HEK293 (cell line): Measurements from ENCODE around the gene CDC37L1.

Experiments
- KLF1 ChIP-seq: fragments of 450-650 bp; formaldehyde crosslinking; IDR thresholded peaks from 2 replicates; pipeline ENCODE4 v1.5.1; 2016; ENCODE audit warnings: missing biosample characterization, missing genetic modification characterization
- TRIM28 ChIP-seq: IDR thresholded peaks from 2 replicates; pipeline ENCODE4 v1.6.1; 2011; ENCODE audit warnings: low read length, control low read depth, borderline replicate concordance
- YY1 ChIP-seq: fragments of 450-650 bp; formaldehyde crosslinking; IDR thresholded peaks from 2 replicates; pipeline ENCODE4 v1.5.1; 2018; ENCODE audit warnings: missing biosample characterization, missing genetic modification characterization
- ZBTB20 ChIP-seq: fragments of 450-650 bp; formaldehyde crosslinking; IDR thresholded peaks from 2 replicates; pipeline ENCODE4 v1.5.1; 2016; ENCODE audit warnings: missing biosample characterization, missing genetic modification characterization
- ZBTB48 ChIP-seq: fragments of 450-650 bp; formaldehyde crosslinking; IDR thresholded peaks from 2 replicates; pipeline ENCODE4 v1.5.1; 2016; ENCODE audit warnings: missing biosample characterization, missing genetic modification characterization
- ZEB2 ChIP-seq: fragments of 450-650 bp; formaldehyde crosslinking; IDR thresholded peaks from 2 replicates; pipeline ENCODE4 v1.5.1; 2016; ENCODE audit warnings: missing biosample characterization, missing genetic modification characterization
- ZFP3 ChIP-seq: fragments of 450-650 bp; formaldehyde crosslinking; IDR thresholded peaks from 2 replicates; pipeline ENCODE4 v1.5.1; 2016; ENCODE audit warnings: low read depth, missing biosample characterization, missing genetic modification characterization
- ZNF169 ChIP-seq: fragments of 450-650 bp; formaldehyde crosslinking; IDR thresholded peaks from 2 replicates; pipeline ENCODE4 v1.5.1; 2016; ENCODE audit warnings: missing biosample characterization, missing genetic modification characterization
- ZNF184 ChIP-seq: fragments of 450-650 bp; IDR thresholded peaks from 2 replicates; pipeline ENCODE4 v1.5.1; 2018; ENCODE audit warnings: missing biosample characterization, mild to moderate bottlenecking, missing genetic modification characterization
- ZNF19 ChIP-seq: fragments of 450-650 bp; formaldehyde crosslinking; IDR thresholded peaks from 2 replicates; pipeline ENCODE4; 2016; ENCODE audit warnings: missing biosample characterization, missing genetic modification characterization, low read depth
- ZNF202 ChIP-seq: fragments of 450-650 bp; formaldehyde crosslinking; IDR thresholded peaks from 2 replicates; pipeline ENCODE4 v1.5.1; 2016; ENCODE audit warnings: missing biosample characterization, missing genetic modification characterization, borderline replicate concordance
- ZNF221 ChIP-seq: fragments of 450-650 bp; formaldehyde crosslinking; IDR thresholded peaks from 2 replicates; pipeline ENCODE4 v1.5.1; 2017; ENCODE audit warnings: missing biosample characterization, missing genetic modification characterization, borderline replicate concordance
- ZNF354C ChIP-seq: fragments of 450-650 bp; formaldehyde crosslinking; IDR thresholded peaks from 2 replicates; pipeline ENCODE4 v1.5.1; 2016; ENCODE audit warnings: missing biosample characterization, missing genetic modification characterization, low read depth, borderline replicate concordance
- ZNF426 ChIP-seq: fragments of 450-650 bp; formaldehyde crosslinking; IDR thresholded peaks from 2 replicates; pipeline ENCODE4 v1.5.1; 2017; ENCODE audit warnings: missing biosample characterization, missing genetic modification characterization, mild to moderate bottlenecking, inconsistent platforms, moderate library complexity
- ZNF529 ChIP-seq: fragments of 450-650 bp; formaldehyde crosslinking; IDR thresholded peaks from 2 replicates; pipeline ENCODE4 v1.5.1; 2017; ENCODE audit warnings: missing genetic modification characterization, missing biosample characterization; ENCODE audit not compliant: insufficient replicate concordance
- ZNF560 ChIP-seq: fragments of 450-650 bp; formaldehyde crosslinking; IDR thresholded peaks from 2 replicates; pipeline ENCODE4 v1.5.1; 2017; ENCODE audit warnings: missing biosample characterization, missing genetic modification characterization, borderline replicate concordance
- ZNF561 ChIP-seq: fragments of 450-650 bp; IDR thresholded peaks from 2 replicates; pipeline ENCODE4 v1.5.1; 2018; ENCODE audit warnings: missing biosample characterization, missing genetic modification characterization, borderline replicate concordance
- ZNF600 ChIP-seq: fragments of 450-650 bp; formaldehyde crosslinking; IDR thresholded peaks from 2 replicates; pipeline ENCODE4 v1.5.1; 2016; ENCODE audit warnings: missing biosample characterization, missing genetic modification characterization
- ZNF629 ChIP-seq: fragments of 450-650 bp; formaldehyde crosslinking; IDR thresholded peaks from 2 replicates; pipeline ENCODE4 v1.5.1; 2017; ENCODE audit warnings: missing biosample characterization, missing genetic modification characterization
- ZNF660 ChIP-seq: fragments of 450-650 bp; IDR thresholded peaks from 2 replicates; pipeline ENCODE4 v1.5.1; 2018; ENCODE audit warnings: missing biosample characterization, mild to moderate bottlenecking, missing genetic modification characterization
- ZNF777 ChIP-seq: fragments of 450-650 bp; formaldehyde crosslinking; IDR thresholded peaks from 2 replicates; pipeline ENCODE4 v1.5.1; 2017; ENCODE audit warnings: missing biosample characterization, missing genetic modification characterization, borderline replicate concordance
- ZSCAN30 ChIP-seq: fragments of 450-650 bp; IDR thresholded peaks from 2 replicates; pipeline ENCODE4 v1.5.1; 2018; ENCODE audit warnings: missing biosample characterization, mild to moderate bottlenecking, missing genetic modification characterization, moderate library complexity
- ZXDB ChIP-seq: fragments of 450-650 bp; formaldehyde crosslinking; IDR thresholded peaks from 2 replicates; pipeline ENCODE4 v1.5.1; 2016; ENCODE audit warnings: missing biosample characterization, missing genetic modification characterization
- TF ChIP-seq, protein P1 (sequence below): fragments of 450-650 bp; formaldehyde crosslinking; IDR thresholded peaks from 2 replicates; pipeline ENCODE4 v1.5.1; 2016; ENCODE audit warnings: missing biosample characterization, missing genetic modification characterization
- TF ChIP-seq, protein P2 (sequence below): fragments of 450-650 bp; formaldehyde crosslinking; conservative IDR thresholded peaks from 2 replicates; pipeline ENCODE4 v1.5.1; 2016; ENCODE audit warnings: low read depth, missing biosample characterization, missing genetic modification characterization
- TF ChIP-seq, protein P3 (sequence below): fragments of 450-650 bp; formaldehyde crosslinking; IDR thresholded peaks from 2 replicates; pipeline ENCODE4 v1.5.1; 2016; ENCODE audit warnings: missing biosample characterization, missing genetic modification characterization
- TF ChIP-seq, protein P4 (sequence below): fragments of 450-650 bp; formaldehyde crosslinking; IDR thresholded peaks from 2 replicates; pipeline ENCODE4 v1.5.0; 2017; ENCODE audit warnings: missing biosample characterization, missing genetic modification characterization, borderline replicate concordance
- TF ChIP-seq, protein P5 (sequence below): fragments of 450-650 bp; formaldehyde crosslinking; IDR thresholded peaks from 2 replicates; pipeline ENCODE4 v1.5.1; 2016; ENCODE audit warnings: missing biosample characterization, missing genetic modification characterization

The CDC37L1 gene

DNA sequence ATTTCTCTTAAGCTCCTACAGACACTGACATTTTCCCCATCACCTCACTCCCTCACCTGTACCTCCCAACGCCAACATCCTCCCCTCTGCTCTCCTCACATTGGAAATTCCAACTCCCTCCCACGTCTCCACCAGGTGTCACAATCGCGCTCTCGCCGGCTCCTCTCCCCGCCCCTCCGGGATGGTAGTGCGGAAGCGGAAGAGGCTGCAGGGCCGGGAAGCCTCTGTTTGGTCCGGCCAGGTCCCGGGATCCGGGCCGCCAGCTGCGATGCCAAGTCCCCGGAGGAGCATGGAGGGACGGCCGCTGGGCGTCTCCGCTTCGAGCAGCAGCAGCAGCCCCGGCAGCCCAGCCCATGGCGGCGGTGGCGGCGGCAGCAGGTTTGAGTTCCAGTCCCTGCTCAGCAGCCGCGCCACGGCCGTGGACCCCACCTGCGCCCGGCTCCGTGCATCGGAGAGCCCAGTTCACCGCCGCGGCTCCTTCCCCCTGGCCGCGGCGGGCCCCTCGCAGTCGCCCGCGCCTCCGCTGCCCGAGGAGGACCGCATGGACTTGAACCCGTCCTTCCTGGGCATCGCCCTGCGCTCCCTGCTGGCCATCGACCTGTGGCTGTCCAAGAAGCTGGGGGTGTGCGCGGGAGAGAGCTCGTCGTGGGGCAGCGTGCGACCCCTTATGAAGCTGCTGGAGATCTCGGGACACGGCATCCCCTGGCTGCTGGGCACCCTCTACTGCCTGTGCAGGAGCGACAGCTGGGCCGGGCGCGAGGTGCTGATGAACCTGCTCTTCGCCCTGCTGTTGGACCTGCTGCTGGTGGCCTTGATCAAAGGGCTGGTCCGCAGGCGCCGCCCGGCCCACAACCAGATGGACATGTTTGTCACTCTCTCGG is 17.0 kb upstream of the CDC37L1 start, which contains the start of gene PLPP6 (continued):
- TF ChIP-seq, protein P1, sequence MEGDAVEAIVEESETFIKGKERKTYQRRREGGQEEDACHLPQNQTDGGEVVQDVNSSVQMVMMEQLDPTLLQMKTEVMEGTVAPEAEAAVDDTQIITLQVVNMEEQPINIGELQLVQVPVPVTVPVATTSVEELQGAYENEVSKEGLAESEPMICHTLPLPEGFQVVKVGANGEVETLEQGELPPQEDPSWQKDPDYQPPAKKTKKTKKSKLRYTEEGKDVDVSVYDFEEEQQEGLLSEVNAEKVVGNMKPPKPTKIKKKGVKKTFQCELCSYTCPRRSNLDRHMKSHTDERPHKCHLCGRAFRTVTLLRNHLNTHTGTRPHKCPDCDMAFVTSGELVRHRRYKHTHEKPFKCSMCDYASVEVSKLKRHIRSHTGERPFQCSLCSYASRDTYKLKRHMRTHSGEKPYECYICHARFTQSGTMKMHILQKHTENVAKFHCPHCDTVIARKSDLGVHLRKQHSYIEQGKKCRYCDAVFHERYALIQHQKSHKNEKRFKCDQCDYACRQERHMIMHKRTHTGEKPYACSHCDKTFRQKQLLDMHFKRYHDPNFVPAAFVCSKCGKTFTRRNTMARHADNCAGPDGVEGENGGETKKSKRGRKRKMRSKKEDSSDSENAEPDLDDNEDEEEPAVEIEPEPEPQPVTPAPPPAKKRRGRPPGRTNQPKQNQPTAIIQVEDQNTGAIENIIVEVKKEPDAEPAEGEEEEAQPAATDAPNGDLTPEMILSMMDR, result peak; percentile 66
- TF ChIP-seq, protein P2, sequence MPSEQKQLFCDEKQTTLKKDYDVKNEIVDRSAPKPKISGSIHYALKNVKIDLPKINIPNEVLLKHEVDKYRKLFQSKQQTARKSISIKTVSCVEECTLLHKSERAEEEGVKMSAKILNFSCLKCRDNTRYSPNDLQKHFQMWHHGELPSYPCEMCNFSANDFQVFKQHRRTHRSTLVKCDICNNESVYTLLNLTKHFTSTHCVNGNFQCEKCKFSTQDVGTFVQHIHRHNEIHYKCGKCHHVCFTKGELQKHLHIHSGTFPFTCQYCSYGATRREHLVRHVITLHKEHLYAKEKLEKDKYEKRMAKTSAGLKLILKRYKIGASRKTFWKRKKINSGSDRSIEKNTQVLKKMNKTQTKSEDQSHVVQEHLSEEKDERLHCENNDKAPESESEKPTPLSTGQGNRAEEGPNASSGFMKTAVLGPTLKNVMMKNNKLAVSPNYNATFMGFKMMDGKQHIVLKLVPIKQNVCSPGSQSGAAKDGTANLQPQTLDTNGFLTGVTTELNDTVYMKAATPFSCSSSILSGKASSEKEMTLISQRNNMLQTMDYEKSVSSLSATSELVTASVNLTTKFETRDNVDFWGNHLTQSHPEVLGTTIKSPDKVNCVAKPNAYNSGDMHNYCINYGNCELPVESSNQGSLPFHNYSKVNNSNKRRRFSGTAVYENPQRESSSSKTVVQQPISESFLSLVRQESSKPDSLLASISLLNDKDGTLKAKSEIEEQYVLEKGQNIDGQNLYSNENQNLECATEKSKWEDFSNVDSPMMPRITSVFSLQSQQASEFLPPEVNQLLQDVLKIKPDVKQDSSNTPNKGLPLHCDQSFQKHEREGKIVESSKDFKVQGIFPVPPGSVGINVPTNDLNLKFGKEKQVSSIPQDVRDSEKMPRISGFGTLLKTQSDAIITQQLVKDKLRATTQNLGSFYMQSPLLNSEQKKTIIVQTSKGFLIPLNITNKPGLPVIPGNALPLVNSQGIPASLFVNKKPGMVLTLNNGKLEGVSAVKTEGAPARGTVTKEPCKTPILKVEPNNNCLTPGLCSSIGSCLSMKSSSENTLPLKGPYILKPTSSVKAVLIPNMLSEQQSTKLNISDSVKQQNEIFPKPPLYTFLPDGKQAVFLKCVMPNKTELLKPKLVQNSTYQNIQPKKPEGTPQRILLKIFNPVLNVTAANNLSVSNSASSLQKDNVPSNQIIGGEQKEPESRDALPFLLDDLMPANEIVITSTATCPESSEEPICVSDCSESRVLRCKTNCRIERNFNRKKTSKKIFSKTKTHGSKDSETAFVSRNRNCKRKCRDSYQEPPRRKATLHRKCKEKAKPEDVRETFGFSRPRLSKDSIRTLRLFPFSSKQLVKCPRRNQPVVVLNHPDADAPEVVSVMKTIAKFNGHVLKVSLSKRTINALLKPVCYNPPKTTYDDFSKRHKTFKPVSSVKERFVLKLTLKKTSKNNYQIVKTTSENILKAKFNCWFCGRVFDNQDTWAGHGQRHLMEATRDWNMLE (tag by site-specific recombination), result 0 out of 2 replicates have a peak, but pooled peaks have one; percentile 45
- TF ChIP-seq ZNF529 (tag by site-specific recombination), result no peak
- TF ChIP-seq ZNF202 (tag by site-specific recombination), result no peak
- TF ChIP-seq ZNF184, result no peak
- TF ChIP-seq ZNF629 (tag by site-specific recombination), result peak; percentile 37; the same call in 1 of the 2 replicates
- TF ChIP-seq ZNF600 (tag by site-specific recombination), result peak; percentile 75
- no peak; the same call in 1 of the 2 replicates for TF ChIP-seq ZNF660 (tag by site-specific recombination)
- TF ChIP-seq ZNF560 (tag by site-specific recombination), result no peak
- peak; percentile 93 for TF ChIP-seq ZEB2 (tag by site-specific recombination)
- no peak for TF ChIP-seq ZNF221 (tag by site-specific recombination)
- no peak for TF ChIP-seq TRIM28
- peak; percentile 68 for TF ChIP-seq ZBTB48 (tag by site-specific recombination)
- no peak for TF ChIP-seq ZNF354C (tag by site-specific recombination)
- 0 out of 2 replicates have a peak, but pooled peaks have one; percentile 12 for TF ChIP-seq YY1 (tag by site-specific recombination)
- TF ChIP-seq, protein P3, sequence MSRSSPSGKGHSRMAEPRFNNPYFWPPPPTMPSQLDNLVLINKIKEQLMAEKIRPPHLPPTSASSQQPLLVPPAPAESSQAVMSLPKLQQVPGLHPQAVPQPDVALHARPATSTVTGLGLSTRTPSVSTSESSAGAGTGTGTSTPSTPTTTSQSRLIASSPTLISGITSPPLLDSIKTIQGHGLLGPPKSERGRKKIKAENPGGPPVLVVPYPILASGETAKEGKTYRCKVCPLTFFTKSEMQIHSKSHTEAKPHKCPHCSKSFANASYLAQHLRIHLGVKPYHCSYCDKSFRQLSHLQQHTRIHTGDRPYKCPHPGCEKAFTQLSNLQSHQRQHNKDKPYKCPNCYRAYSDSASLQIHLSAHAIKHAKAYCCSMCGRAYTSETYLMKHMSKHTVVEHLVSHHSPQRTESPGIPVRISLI, result no peak
- peak; percentile 84 for TF ChIP-seq ZBTB20
- TF ChIP-seq ZFP3 (tag by site-specific recombination), result no peak
- peak; percentile 62 for TF ChIP-seq ZXDB (tag by site-specific recombination)
- no peak for TF ChIP-seq ZNF169 (tag by site-specific recombination)
- TF ChIP-seq, protein P4, sequence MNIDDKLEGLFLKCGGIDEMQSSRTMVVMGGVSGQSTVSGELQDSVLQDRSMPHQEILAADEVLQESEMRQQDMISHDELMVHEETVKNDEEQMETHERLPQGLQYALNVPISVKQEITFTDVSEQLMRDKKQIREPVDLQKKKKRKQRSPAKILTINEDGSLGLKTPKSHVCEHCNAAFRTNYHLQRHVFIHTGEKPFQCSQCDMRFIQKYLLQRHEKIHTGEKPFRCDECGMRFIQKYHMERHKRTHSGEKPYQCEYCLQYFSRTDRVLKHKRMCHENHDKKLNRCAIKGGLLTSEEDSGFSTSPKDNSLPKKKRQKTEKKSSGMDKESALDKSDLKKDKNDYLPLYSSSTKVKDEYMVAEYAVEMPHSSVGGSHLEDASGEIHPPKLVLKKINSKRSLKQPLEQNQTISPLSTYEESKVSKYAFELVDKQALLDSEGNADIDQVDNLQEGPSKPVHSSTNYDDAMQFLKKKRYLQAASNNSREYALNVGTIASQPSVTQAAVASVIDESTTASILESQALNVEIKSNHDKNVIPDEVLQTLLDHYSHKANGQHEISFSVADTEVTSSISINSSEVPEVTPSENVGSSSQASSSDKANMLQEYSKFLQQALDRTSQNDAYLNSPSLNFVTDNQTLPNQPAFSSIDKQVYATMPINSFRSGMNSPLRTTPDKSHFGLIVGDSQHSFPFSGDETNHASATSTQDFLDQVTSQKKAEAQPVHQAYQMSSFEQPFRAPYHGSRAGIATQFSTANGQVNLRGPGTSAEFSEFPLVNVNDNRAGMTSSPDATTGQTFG (tag by site-specific recombination), result no peak
- TF ChIP-seq ZSCAN30, result peak; percentile 75
- no peak; the same call in 1 of the 2 replicates for TF ChIP-seq ZNF777 (tag by site-specific recombination)
- 0 out of 2 replicates have a peak, but pooled peaks have one; percentile 27 for TF ChIP-seq ZNF561 (tag by site-specific recombination)
- TF ChIP-seq, protein P5, sequence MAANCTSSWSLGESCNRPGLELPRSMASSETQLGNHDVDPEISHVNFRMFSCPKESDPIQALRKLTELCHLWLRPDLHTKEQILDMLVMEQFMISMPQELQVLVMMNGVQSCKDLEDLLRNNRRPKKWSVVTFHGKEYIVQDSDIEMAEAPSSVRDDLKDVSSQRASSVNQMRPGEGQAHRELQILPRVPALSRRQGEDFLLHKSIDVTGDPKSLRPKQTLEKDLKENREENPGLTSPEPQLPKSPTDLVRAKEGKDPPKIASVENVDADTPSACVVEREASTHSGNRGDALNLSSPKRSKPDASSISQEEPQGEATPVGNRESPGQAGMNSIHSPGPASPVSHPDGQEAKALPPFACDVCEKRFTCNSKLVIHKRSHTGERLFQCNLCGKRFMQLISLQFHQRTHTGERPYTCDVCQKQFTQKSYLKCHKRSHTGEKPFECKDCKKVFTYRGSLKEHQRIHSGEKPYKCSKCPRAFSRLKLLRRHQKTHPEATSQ (tag by site-specific recombination), result no peak
- TF ChIP-seq KLF1 (tag by site-specific recombination), result no peak
- no peak for TF ChIP-seq ZNF19
- no peak for TF ChIP-seq ZNF426
- TF ChIP-seq, all 188 proteins: peak for 44
